Tibial artery (tissue), 4 donors: ENCODE measurements around the gene FABP3.

ENCODE experiments used
- DNase-seq, 2 donors: peaks; one replicate each; pipeline ENCODE4 v3.0.0-alpha.2; 2019
- H3K27ac ChIP-seq, 2 donors: fragments of 200-600 bp; sonication (generic) in 1 of 2; 1 replicate in 1 of 2; 2 replicates in 1 of 2; pipeline ENCODE4 v1.5.1; 2018 to 2019; ENCODE audit warnings: mild to moderate bottlenecking in 1 of 2
- H3K27me3 ChIP-seq, 2 donors: fragments of 200-600 bp; sonication (generic) in 1 of 2; one replicate each; pipeline versions ENCODE4 v1.5.1 to v1.6.0; 2016 to 2019
- H3K36me3 ChIP-seq, 3 donors: fragments of 200-600 bp; sonication (generic) in 2 of 3; one replicate each; pipeline ENCODE4 v1.5.1; 2016 to 2019; ENCODE audit warnings: mild to moderate bottlenecking in 2 of 3
- H3K4me1 ChIP-seq, 4 donors: fragments of 200-600 bp; sonication (generic) in 2 of 4; 1 replicate in 3 of 4; 2 replicates in 1 of 4; pipeline ENCODE4 v1.5.1; 2016 to 2019
- H3K4me3 ChIP-seq, 2 donors: fragments of 200-600 bp; sonication (generic) in 1 of 2; 1 replicate in 1 of 2; 2 replicates in 1 of 2; pipeline ENCODE4 v1.5.1; 2018 to 2019; ENCODE audit warnings: mild to moderate bottlenecking in 2 of 2
- H3K9me3 ChIP-seq, 3 donors: fragments of 200-600 bp; sonication (generic) in 1 of 3; one replicate each; pipeline ENCODE4 v1.5.1; 2016 to 2019
- CTCF ChIP-seq, 2 experiments: fragments of 200-600 bp in 1 of 2; fragments of 450-650 bp in 1 of 2; IDR thresholded peaks; one replicate each; pipeline ENCODE4 v1.5.1; 2017 to 2019; ENCODE audit warnings: antibody characterized with exemption in 2 of 2, mild to moderate bottlenecking in 1 of 2, moderate library complexity in 1 of 2
- intact Hi-C: fragments of 100-400 bp; cut with DNase I; formaldehyde crosslinking; loops from one replicate; pipeline ENCODE4 v1.15.0; 2023; ENCODE audit warnings: low total_unique reads

Gene FABP3

GRCh38 chr1:31324992-31325391 is 47.9 kb downstream of the FABP3 start:
- no peak overlapping the region for H3K4me3 ChIP-seq
- intact Hi-C loops = no loop called here
- no peaks in the 10 kb centered on the region for H3K27me3 ChIP-seq
- H3K27ac ChIP-seq = no peak overlapping the region
- TF ChIP-seq CTCF (IDR thresholded peaks at IDR 0.05) = no peak
- no peaks in the 10 kb centered on the region for H3K4me1 ChIP-seq
- H3K9me3 ChIP-seq = no peaks in the 10 kb centered on the region
- H3K36me3 ChIP-seq = peaks cover 18 to 44% (median 25%) of the 10 kb centered on the region in 3 donors
- no peak for DNase-seq

DNA sequence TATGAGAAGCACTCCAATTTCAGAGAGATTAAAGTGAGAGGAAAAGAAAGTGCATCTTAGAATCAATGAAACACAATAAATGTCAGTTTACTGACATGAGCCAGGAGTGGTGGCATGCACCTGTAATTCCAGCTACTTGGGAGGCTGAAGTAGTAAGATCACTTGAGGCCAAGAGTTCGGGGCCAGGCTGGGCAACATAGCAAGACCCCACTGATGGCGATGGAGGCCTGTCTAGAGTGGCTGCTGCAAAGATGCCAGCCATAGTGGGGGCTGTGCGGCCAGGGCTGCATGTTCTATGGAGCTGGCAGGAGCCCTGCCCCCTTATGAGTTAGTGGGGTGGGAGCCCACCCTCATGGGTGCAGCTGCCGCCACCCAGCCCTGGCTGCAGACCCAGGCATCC is 48.8 kb downstream of the FABP3 start:
- intact Hi-C loops = no loop called here
- no peaks in the 10 kb centered on the region for H3K27me3 ChIP-seq
- peaks cover 23 to 53% (median 34%) of the 10 kb centered on the region in 3 donors for H3K36me3 ChIP-seq
- TF ChIP-seq CTCF (IDR thresholded peaks at IDR 0.05) = no peak
- no peaks in the 10 kb centered on the region for H3K4me1 ChIP-seq
- no peak for DNase-seq
- no peak overlapping the region for H3K4me3 ChIP-seq
- no peak overlapping the region for H3K27ac ChIP-seq
- H3K9me3 ChIP-seq = no peaks in the 10 kb centered on the region

GRCh38 chr1:31318146-31318545 is 54.7 kb downstream of the FABP3 start:
- DNase-seq = no peak
- Histone ChIP-seq H3K4me1 (no peaks in the 10 kb centered on the region), H3K9me3 (no peaks in the 10 kb centered on the region), H3K27ac (no peak overlapping the region), H3K27me3 (no peaks in the 10 kb centered on the region), H3K4me3 (no peak overlapping the region), H3K36me3 (peaks cover 27 to 75% (median 66%) of the 10 kb centered on the region in 3 donors)
- intact Hi-C loops = no loop called here
- no peak for TF ChIP-seq CTCF (IDR thresholded peaks at IDR 0.05)

DNA sequence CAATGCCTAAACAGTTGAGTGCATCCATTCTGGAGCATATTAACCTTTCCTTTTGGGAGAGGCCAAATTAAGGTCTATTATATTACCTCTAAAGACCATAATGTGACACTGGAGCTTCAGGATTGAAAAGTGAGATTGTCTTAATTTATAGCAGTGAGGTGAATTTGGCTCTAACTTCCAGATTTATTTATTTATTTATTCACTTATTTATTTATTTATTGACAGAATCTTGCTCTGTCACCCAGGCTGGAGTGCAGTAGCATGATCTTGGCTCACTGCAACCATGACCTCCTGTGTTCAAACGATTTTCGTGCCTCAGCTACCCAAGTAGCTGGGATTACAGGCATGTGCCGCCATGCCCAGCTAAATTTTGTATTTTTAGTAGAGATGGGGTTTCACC is 57.0 kb downstream of the FABP3 start:
- DNase-seq = no peak
- Histone ChIP-seq H3K4me3 (no peak overlapping the region), H3K4me1 (no peaks in the 10 kb centered on the region), H3K27me3 (no peaks in the 10 kb centered on the region), H3K27ac (no peak overlapping the region), H3K36me3 (peaks cover 36 to 82% (median 82%) of the 10 kb centered on the region in 3 donors), H3K9me3 (no peaks in the 10 kb centered on the region)
- intact Hi-C loops = no loop called here
- no peak for TF ChIP-seq CTCF (IDR thresholded peaks at IDR 0.05)
